ENCODE data around the gene IGLON5. TPM values are rescaled to one million over a fixed set of nuclear protein-coding genes. Genes with fewer than 3 reads are reported as not detected.

Gene IGLON5
- polyA plus RNA-seq, 1 donor (not counting 4 experiments of a cell fraction or from before 2014, with no cell fraction given), result not detected

DNA sequence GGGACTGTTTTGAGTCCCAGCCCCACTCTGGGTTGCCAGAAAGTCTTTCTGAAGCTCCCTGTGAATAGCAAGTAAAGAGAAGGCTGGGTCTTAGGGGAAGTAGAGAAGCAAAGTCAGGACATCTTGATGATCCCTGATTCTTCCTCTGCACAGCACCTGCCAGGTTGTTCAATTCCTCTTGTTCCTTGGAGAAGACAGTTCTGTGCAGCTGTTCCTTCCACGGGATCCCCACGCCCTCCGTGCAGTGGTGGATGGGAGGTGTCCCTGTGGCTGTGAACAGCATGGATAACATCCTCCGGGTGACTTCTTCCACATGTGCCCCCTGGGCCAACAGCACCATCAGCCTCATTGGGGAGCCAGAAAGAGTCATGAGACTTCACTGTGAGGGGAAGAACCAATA, 29.1 kb upstream of the IGLON5 start:
- Histone ChIP-seq H3K4me1 (ENCODE audit: control insufficient read depth, extremely low read depth, insufficient read depth, low read length) (no peaks in the 10 kb centered on the region), H3K4me2 (ENCODE audit: control insufficient read depth, extremely low read depth, insufficient read depth, low read depth, low read length) (no peak overlapping the region), H4K20me1 (ENCODE audit: control insufficient read depth, extremely low read depth, insufficient read depth, low read length) (no peaks in the 10 kb centered on the region), H3K36me3 (ENCODE audit: control insufficient read depth in 2 of 2, extremely low read depth in 1 of 2, insufficient read depth in 2 of 2, low read length in 2 of 2) (no peaks in the 10 kb centered on the region), H3K9ac (ENCODE audit: control insufficient read depth, extremely low read depth, insufficient read depth, low read length) (no peak overlapping the region), H2AFZ (ENCODE audit: control insufficient read depth, low read length) (no peak overlapping the region), H3K79me2 (ENCODE audit: control insufficient read depth, insufficient read depth, low read length) (no peaks in the 10 kb centered on the region), H3K27ac (ENCODE audit: control insufficient read depth, insufficient read depth, low read length) (no peak overlapping the region), H3K9me1 (ENCODE audit: control insufficient read depth, extremely low read depth, insufficient read depth, low read length) (no peaks in the 10 kb centered on the region), H3K9me3 (ENCODE audit: control insufficient read depth, low read depth, low read length) (no peaks in the 10 kb centered on the region), H3K27me3 (ENCODE audit: control insufficient read depth, extremely low read depth, insufficient read depth, low read length) (no peaks in the 10 kb centered on the region), H3K4me3 (ENCODE audit: control insufficient read depth in 2 of 3, extremely low read depth in 1 of 3, insufficient read depth in 2 of 3, low read depth in 1 of 3, low read length in 3 of 3) (no peak overlapping the region)
- DNase-seq (ENCODE audit: low read depth, low spot score) (no peak), FAIRE-seq (no peak)
- dilution Hi-C loops (cut with MboI; ENCODE audit: extremely low pct_ligation_motif_present, low sequenced_read_pairs), result no loop called here
- TF ChIP-seq, protein P1, sequence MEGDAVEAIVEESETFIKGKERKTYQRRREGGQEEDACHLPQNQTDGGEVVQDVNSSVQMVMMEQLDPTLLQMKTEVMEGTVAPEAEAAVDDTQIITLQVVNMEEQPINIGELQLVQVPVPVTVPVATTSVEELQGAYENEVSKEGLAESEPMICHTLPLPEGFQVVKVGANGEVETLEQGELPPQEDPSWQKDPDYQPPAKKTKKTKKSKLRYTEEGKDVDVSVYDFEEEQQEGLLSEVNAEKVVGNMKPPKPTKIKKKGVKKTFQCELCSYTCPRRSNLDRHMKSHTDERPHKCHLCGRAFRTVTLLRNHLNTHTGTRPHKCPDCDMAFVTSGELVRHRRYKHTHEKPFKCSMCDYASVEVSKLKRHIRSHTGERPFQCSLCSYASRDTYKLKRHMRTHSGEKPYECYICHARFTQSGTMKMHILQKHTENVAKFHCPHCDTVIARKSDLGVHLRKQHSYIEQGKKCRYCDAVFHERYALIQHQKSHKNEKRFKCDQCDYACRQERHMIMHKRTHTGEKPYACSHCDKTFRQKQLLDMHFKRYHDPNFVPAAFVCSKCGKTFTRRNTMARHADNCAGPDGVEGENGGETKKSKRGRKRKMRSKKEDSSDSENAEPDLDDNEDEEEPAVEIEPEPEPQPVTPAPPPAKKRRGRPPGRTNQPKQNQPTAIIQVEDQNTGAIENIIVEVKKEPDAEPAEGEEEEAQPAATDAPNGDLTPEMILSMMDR (optimal IDR thresholded peaks at IDR 0.05 in 1 of 3, IDR thresholded peaks at IDR 0.05 in 1 of 3, conservative IDR thresholded peaks at IDR 0.05 in 1 of 3; ENCODE audit: extremely low read depth in 1 of 3, insufficient read depth in 2 of 3, low read length in 3 of 3), result no peak
- TF ChIP-seq EZH2 (IDR thresholded peaks at IDR 0.05; ENCODE audit: low read length), result no peak

DNA sequence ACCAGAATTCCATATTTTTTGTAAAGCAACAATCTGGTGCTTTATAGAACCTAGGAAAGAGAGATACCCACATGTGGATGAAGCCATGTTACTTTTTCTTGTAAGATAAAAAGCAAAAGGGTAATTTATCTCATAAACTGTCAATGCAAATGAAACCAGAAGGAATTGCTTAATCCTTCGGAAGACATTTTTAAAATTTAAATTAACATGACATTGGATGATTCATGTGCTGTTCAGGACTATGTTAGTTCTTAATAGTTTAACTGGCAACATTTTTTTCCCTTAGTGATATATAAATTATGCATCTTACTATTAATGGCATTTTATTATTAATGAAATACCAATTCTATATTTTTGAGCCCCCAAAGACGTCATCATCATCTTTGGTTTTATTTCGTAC, 25.8 kb upstream of the IGLON5 start:
- dilution Hi-C loops (cut with MboI; ENCODE audit: extremely low pct_ligation_motif_present, low sequenced_read_pairs), result no loop called here

More for the DNA sequence above, 25.8 kb upstream of the IGLON5 start:
- H3K79me2 ChIP-seq (ENCODE audit: control insufficient read depth, insufficient read depth, low read length), result no peaks in the 10 kb centered on the region
- no peak overlapping the region for H3K9ac ChIP-seq (ENCODE audit: control insufficient read depth, extremely low read depth, insufficient read depth, low read length)
- H2AFZ ChIP-seq (ENCODE audit: control insufficient read depth, low read length), result no peak overlapping the region
- no peak for DNase-seq (ENCODE audit: low read depth, low spot score)
- no peaks in the 10 kb centered on the region for H3K9me3 ChIP-seq (ENCODE audit: control insufficient read depth, low read depth, low read length)
- H4K20me1 ChIP-seq (ENCODE audit: control insufficient read depth, extremely low read depth, insufficient read depth, low read length), result no peaks in the 10 kb centered on the region
- no peak overlapping the region for H3K27ac ChIP-seq (ENCODE audit: control insufficient read depth, insufficient read depth, low read length)
- no peaks in the 10 kb centered on the region for H3K36me3 ChIP-seq (ENCODE audit: control insufficient read depth in 2 of 2, extremely low read depth in 1 of 2, insufficient read depth in 2 of 2, low read length in 2 of 2)
- H3K27me3 ChIP-seq (ENCODE audit: control insufficient read depth, extremely low read depth, insufficient read depth, low read length), result no peaks in the 10 kb centered on the region
- FAIRE-seq, result no peak
- H3K9me1 ChIP-seq (ENCODE audit: control insufficient read depth, extremely low read depth, insufficient read depth, low read length), result no peaks in the 10 kb centered on the region
- no peaks in the 10 kb centered on the region for H3K4me1 ChIP-seq (ENCODE audit: control insufficient read depth, extremely low read depth, insufficient read depth, low read length)
- TF ChIP-seq EZH2 (IDR thresholded peaks at IDR 0.05; ENCODE audit: low read length), result no peak
- TF ChIP-seq, protein P1 (optimal IDR thresholded peaks at IDR 0.05 in 1 of 3, IDR thresholded peaks at IDR 0.05 in 1 of 3, conservative IDR thresholded peaks at IDR 0.05 in 1 of 3; ENCODE audit: extremely low read depth in 1 of 3, insufficient read depth in 2 of 3, low read length in 3 of 3), result no peak
- H3K4me3 ChIP-seq (ENCODE audit: control insufficient read depth in 2 of 3, extremely low read depth in 1 of 3, insufficient read depth in 2 of 3, low read depth in 1 of 3, low read length in 3 of 3), result no peak overlapping the region
- H3K4me2 ChIP-seq (ENCODE audit: control insufficient read depth, extremely low read depth, insufficient read depth, low read depth, low read length), result no peak overlapping the region
